AG04450 (cell line): ENCODE data around the gene GALNT9. TPM values are rescaled to one million over a fixed set of nuclear protein-coding genes. Genes with fewer than 3 reads are reported as not detected.

Experiments used
- CTCF ChIA-PET: fragments of 300-600, 350-600 bp; formaldehyde crosslinking; extraction: SDS; loops from one replicate; lab custom pipeline; 2022; ENCODE audit warnings: antibody characterized with exemption, inconsistent platforms; lab: Charles Lee
- POLR2A ChIA-PET: fragments of 350-600 bp; formaldehyde crosslinking; extraction: SDS; loops from one replicate; lab custom pipeline; 2021; ENCODE audit warnings: antibody characterized with exemption, inconsistent platforms; lab: Yijun Ruan, JAX
- DNase-seq: peaks from one replicate; pipeline ENCODE4 v3.0.0-alpha.2; 2011; ENCODE audit warnings: low read depth, low spot score
- H3K27ac ChIP-seq: one replicate; pipeline ENCODE4 v1.5.1; 2012; ENCODE audit warnings: low read depth, low read length, control low read depth
- H3K27me3 ChIP-seq: one replicate; pipeline ENCODE4 v1.6.0; 2012; ENCODE audit warnings: low read length; ENCODE audit not compliant: control insufficient read depth, insufficient read depth
- H3K4me3 ChIP-seq: 2 replicates; pipeline ENCODE4 v1.5.1; 2011; ENCODE audit warnings: mild to moderate bottlenecking, low read depth, low read length, control low read depth
- H3K9me3 ChIP-seq: 2 replicates; pipeline ENCODE4 v1.5.1; 2012; ENCODE audit warnings: low read length; ENCODE audit not compliant: control insufficient read depth, insufficient read depth
- polyA plus RNA-seq: library from polyadenylated mRNA; depleted of rRNA; stranded (reverse); fragments of >200 nt; gene quantifications from 2 replicates; pipeline ENCODE4 v1.2.3, GENCODE V29; 2011
- TF ChIP-seq, protein P1 (sequence below): IDR thresholded peaks from 2 replicates; pipeline ENCODE4 v1.5.1; 2011; ENCODE audit warnings: low read depth, low read length, control low read depth, inconsistent platforms

The GALNT9 gene
- polyA plus RNA-seq, 1 experiment, result not detected

DNA sequence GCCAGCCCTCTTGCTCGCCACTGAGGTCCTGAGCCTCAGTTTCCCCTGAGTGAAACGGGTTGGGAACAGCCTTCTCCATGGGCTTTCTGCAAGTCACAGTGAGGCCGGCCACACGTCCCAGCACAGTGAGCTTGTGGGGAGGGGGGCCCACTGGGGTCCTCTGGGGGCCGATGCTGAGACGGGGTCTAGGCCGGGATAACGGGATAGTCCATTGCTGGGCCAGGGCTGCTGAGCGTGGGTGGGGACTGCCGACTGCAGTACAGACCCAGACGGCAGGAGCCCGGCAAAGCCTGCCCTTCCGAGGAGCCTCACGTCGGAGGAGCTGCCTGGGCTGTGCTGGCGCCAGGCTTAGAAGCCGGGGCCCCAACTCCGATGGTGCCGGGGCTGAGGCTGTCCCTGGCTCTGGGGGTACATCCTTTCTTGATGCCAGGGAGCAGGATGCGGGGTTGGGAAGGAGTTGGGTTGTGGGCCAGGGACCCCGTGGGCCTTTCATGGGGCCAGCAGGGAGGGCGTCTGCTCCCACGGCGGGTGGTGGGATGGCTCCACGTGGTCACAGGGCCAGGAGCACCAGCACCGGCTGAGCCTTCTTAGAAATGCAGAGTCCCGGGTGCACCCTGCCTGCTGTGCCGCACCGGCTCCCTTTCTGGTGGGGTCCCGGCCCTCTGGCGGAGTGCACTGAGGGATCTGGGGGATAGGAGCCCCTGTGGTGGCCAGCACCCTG is 160.9 kb downstream of the GALNT9 start:
- Histone ChIP-seq H3K9me3 (peaks cover 18% of the 10 kb centered on the region), H3K4me3 (no peak overlapping the region), H3K27ac (no peak overlapping the region), H3K27me3 (peaks cover 28% of the 10 kb centered on the region)
- POLR2A ChIA-PET, result no interaction called here
- TF ChIP-seq, protein P1, sequence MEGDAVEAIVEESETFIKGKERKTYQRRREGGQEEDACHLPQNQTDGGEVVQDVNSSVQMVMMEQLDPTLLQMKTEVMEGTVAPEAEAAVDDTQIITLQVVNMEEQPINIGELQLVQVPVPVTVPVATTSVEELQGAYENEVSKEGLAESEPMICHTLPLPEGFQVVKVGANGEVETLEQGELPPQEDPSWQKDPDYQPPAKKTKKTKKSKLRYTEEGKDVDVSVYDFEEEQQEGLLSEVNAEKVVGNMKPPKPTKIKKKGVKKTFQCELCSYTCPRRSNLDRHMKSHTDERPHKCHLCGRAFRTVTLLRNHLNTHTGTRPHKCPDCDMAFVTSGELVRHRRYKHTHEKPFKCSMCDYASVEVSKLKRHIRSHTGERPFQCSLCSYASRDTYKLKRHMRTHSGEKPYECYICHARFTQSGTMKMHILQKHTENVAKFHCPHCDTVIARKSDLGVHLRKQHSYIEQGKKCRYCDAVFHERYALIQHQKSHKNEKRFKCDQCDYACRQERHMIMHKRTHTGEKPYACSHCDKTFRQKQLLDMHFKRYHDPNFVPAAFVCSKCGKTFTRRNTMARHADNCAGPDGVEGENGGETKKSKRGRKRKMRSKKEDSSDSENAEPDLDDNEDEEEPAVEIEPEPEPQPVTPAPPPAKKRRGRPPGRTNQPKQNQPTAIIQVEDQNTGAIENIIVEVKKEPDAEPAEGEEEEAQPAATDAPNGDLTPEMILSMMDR, result no peak
- DNase-seq, result no peak
- CTCF ChIA-PET, result no interaction called here

DNA sequence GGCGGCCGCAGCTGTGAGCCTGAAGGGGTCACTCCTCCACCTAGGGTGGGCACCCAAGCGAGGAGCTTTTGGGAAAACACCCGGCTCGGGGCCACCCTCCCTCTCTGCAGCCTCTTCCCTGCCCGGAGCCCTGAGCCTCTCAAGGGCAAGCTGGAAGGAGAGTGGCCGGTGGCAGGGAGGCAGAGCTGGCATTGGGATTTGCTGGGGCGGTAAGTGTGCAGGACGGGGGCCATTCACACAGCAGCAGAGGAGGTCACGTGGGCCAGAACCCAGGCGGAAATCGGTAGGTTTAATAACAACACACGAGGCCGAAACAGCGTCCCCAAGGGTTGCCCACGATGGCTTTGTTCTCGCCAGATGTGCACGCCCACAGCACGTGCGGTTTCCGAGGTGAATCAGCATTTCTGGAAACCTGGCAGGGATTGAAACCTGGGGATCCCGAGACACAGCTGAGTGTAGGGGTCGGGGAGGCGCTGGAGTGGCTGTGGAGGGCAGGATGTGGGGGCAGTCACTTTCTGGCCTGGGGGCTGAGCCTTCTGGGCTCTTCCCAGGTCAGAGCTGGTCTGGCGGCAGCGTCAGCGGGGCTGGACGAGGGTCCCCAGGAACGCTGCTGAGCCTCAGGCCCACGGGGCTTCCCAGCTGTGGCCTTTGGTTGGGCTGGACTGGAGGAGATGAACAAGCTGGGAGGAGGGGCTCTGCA is 161.6 kb downstream of the GALNT9 start:
- ChIA-PET POLR2A (no interaction called here), CTCF (no interaction called here)
- peaks cover 28% of the 10 kb centered on the region for H3K27me3 ChIP-seq
- peaks cover 18% of the 10 kb centered on the region for H3K9me3 ChIP-seq
- TF ChIP-seq, protein P1, result no peak
- no peak overlapping the region for H3K4me3 ChIP-seq
- DNase-seq, result no peak
- H3K27ac ChIP-seq, result no peak overlapping the region

DNA sequence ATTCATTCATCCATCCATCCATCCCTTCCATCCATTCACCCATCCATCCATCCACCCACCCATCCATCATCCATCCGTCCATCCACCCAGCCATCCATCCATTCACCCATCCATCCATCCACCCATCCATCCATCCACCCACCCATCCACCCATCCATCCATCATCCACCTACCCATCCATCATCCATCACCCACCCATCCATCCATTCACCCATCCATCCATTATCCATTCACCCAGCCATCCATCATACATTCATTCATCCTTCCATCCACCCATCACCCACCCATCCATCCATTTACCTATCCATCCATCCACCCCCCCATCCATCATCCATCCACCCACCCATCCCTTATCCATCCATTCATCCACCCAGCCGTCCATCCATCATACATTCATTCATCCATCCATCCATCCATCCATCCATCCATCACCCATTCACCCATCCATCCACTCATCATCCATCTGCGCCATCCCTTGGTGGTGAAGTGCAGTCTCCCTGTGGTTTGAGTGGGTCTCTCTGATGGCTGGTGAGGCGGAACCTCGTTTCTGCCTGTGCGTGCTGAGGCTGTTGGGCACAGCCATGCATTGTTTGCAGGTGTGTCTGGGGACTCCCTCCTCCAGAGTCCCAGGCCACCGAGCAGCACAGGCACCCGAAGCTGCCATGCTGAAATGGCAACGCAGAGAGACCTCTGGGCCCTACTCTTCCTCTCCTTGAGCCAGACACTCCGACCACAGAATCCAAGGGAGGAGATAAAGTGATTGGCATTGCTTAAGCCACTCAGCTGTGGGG is 162.4 kb downstream of the GALNT9 start:
- TF ChIP-seq, protein P1, result no peak
- no peak overlapping the region for H3K27ac ChIP-seq
- CTCF ChIA-PET, result no interaction called here
- DNase-seq, result no peak
- POLR2A ChIA-PET, result no interaction called here
- peaks cover 18% of the 10 kb centered on the region for H3K9me3 ChIP-seq
- H3K4me3 ChIP-seq, result no peak overlapping the region
- peaks cover 24% of the 10 kb centered on the region for H3K27me3 ChIP-seq

DNA sequence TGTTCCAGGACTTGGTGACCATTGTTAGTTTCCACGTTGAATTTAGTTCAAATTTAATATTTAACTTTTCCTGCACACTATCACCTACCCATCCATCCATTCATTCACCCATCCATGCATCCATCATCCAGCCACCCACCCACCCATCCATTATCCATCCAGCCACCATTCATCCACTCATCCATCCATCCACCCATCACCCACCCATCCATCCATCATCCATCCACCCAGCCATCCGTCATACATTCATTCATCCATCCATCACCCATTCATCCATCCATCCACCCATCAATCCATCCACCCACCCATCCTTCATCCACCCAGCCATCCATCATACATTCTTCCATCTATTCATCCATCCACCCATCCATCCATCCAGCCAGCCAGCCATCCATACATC is 163.3 kb downstream of the GALNT9 start:
- TF ChIP-seq, protein P1, result no peak
- Histone ChIP-seq H3K4me3 (no peak overlapping the region), H3K27me3 (peaks cover 16% of the 10 kb centered on the region), H3K27ac (no peak overlapping the region), H3K9me3 (peaks cover 26% of the 10 kb centered on the region)
- DNase-seq, result no peak
- POLR2A ChIA-PET, result no interaction called here
- CTCF ChIA-PET, result no interaction called here

DNA sequence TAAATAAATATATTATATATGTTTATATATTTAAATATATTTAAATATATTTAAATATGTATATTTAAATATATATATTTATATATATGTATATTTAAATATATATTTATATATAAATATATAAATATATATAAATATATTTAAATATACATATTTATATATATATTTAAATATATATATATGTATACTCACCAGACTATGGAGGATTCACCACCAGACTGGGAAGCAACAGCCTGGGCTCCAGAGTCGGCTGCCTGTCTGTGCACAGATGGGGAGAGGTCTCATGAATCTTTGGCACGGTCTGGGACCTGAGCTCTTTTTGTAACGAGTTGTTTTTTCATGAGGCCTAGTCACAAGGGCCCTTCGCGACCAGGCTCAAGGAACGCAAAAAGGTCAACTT is 163.8 kb downstream of the GALNT9 start:
- ChIA-PET POLR2A (no interaction called here), CTCF (no interaction called here)
- TF ChIP-seq, protein P1, result no peak
- Histone ChIP-seq H3K27me3 (peaks cover 11% of the 10 kb centered on the region), H3K9me3 (peaks cover 29% of the 10 kb centered on the region), H3K27ac (no peak overlapping the region), H3K4me3 (no peak overlapping the region)
- DNase-seq, result no peak
